Panc1 (cell line): ENCODE data around the gene MYH14.

ENCODE experiments used
- POLR2AphosphoS5 ChIP-seq: IDR thresholded peaks from 2 replicates; pipeline ENCODE4 v1.6.1; 2012; ENCODE audit warnings: mild to moderate bottlenecking, low read depth, low read length, moderate library complexity
- SIN3A ChIP-seq: IDR thresholded peaks from 2 replicates; pipeline ENCODE4 v1.6.1; 2012; ENCODE audit warnings: low read depth, mild to moderate bottlenecking, low read length, moderate library complexity, borderline replicate concordance; ENCODE audit not compliant: insufficient read depth
- TF ChIP-seq, protein P1 (sequence below): fragments of 450-650 bp; IDR thresholded peaks from 2 replicates; pipeline ENCODE4 v1.5.1; 2017; ENCODE audit warnings: mild to moderate bottlenecking
- TF ChIP-seq, protein P2 (sequence below), 2 experiments: IDR thresholded peaks; 2 replicates each; pipeline ENCODE4 v1.6.1; 2011 to 2012; ENCODE audit warnings: low read depth in 2 of 2, control low read depth in 1 of 2, low read length in 1 of 2, mild to moderate bottlenecking in 1 of 2, moderate library complexity in 1 of 2; ENCODE audit not compliant: insufficient read depth in 1 of 2

DNA sequence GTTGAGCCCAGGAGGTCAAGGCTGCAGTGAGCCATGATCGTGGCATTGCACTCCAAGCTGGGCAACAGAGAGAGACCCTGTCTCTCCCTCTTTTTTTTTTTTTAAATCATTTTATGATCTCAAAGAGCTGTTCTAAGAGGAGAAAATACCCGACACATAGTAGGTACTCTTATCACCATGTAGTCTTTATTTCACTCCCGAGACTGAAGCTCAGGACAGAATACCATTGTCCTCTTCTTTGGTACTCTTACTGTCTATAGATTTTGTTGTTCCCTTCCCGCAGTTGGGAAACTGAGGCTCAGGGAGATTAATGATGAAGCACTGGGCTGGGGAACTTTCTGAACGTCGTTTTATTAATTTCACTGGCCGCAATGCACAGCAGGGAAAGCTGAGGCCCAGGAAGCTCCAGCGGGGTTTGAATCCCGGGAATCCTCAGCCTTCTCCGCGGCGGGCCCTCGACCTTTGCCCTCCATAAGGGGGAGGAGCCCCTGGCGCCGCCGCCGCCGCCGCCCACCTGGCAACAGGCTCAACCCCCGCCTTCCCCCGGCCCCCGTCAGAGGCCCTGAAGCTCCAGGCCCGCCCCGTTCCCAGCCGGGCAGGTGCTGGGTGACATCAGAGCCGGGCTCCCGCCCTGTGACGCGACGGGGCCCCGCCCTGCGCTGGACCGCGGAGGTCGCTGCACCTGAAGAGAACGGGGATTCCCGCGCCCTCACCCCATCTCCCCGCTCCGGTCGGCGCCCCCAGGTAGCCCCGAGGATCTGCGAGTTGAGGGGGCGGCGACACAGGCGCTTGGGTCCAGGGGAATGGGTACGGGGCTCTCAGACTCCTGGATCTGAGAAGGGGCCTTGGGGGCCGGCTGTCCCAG, 1.6 kb downstream of the MYH14 start:
- TF ChIP-seq, protein P1, sequence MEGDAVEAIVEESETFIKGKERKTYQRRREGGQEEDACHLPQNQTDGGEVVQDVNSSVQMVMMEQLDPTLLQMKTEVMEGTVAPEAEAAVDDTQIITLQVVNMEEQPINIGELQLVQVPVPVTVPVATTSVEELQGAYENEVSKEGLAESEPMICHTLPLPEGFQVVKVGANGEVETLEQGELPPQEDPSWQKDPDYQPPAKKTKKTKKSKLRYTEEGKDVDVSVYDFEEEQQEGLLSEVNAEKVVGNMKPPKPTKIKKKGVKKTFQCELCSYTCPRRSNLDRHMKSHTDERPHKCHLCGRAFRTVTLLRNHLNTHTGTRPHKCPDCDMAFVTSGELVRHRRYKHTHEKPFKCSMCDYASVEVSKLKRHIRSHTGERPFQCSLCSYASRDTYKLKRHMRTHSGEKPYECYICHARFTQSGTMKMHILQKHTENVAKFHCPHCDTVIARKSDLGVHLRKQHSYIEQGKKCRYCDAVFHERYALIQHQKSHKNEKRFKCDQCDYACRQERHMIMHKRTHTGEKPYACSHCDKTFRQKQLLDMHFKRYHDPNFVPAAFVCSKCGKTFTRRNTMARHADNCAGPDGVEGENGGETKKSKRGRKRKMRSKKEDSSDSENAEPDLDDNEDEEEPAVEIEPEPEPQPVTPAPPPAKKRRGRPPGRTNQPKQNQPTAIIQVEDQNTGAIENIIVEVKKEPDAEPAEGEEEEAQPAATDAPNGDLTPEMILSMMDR = no peak
- no peak for TF ChIP-seq POLR2AphosphoS5
- no peak for TF ChIP-seq SIN3A
- TF ChIP-seq, protein P2, sequence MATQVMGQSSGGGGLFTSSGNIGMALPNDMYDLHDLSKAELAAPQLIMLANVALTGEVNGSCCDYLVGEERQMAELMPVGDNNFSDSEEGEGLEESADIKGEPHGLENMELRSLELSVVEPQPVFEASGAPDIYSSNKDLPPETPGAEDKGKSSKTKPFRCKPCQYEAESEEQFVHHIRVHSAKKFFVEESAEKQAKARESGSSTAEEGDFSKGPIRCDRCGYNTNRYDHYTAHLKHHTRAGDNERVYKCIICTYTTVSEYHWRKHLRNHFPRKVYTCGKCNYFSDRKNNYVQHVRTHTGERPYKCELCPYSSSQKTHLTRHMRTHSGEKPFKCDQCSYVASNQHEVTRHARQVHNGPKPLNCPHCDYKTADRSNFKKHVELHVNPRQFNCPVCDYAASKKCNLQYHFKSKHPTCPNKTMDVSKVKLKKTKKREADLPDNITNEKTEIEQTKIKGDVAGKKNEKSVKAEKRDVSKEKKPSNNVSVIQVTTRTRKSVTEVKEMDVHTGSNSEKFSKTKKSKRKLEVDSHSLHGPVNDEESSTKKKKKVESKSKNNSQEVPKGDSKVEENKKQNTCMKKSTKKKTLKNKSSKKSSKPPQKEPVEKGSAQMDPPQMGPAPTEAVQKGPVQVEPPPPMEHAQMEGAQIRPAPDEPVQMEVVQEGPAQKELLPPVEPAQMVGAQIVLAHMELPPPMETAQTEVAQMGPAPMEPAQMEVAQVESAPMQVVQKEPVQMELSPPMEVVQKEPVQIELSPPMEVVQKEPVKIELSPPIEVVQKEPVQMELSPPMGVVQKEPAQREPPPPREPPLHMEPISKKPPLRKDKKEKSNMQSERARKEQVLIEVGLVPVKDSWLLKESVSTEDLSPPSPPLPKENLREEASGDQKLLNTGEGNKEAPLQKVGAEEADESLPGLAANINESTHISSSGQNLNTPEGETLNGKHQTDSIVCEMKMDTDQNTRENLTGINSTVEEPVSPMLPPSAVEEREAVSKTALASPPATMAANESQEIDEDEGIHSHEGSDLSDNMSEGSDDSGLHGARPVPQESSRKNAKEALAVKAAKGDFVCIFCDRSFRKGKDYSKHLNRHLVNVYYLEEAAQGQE (IDR thresholded peaks at IDR 0.05; ENCODE audit: insufficient read depth in 1 of 2, low read depth in 2 of 2, low read length in 1 of 2) = no peak
